HG03025 (cell line): ENCODE data around the gene PTRH1.

Source experiments
- ATAC-seq: cut with Tn5 transposase; IDR thresholded peaks from one replicate; pipeline ENCODE4 v1.9.1; 2021; ENCODE audit warnings: mild to moderate bottlenecking, moderate library complexity; ENCODE audit not compliant: unreplicated experiment, low FRiP score

PTRH1 gene

DNA sequence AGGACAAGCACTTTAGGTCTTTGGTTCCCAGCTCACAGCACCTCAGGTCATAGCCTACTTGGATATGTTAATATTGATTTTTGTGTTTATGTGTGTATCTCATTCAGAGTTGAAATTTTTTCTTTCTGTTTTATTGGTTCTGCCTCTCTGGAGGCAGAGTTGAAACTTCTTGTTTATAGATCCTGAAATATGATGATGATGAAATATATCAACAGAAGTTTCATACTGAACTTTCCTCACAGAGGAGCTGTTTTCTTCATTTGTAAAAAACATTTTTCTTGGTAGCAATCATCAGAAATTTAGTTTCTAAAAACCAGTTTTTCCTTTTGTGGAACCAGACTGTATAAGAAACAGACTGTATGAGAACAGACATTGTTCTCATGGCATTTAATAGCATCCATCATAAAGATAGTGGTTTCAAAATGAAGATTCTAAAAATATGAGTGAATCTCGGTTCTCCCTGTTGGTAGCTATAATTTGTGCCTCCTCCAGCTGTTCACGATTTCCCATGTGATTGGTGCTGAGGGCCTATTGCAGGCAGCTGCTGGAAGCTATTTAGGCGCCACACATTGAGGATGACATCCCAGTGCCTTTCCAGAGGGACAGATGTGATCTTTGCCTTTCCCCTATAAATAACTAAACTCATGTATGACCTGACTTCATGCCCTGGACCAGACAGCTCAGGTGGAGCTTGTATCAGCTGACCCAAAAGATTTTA is 48.2 kb downstream of the PTRH1 start:
- ATAC-seq, result no peak

GRCh38 chr9:127664678-127665507 is 50.6 kb downstream of the PTRH1 start:
- ATAC-seq, result no peak

- ATAC-seq, result no peak
Measured at GRCh38 chr9:127664324-127664677, 51.2 kb downstream of the PTRH1 start.
